Stimulated activated memory B cell treated with anti-CD40 and anti-IgM and Interleukin-4, amounts not matched to agents 10 μg/mL and 1 μg/mL and 100 μg/mL, for 72 hours (primary cell): ENCODE measurements around the gene IGFBP5.

Source experiments
- ATAC-seq: fragments of 150-1000 bp; cut with Tn5 transposase; 2 replicates; pipeline ENCODE4 v1.10.0; 2021
- H3K27ac Mint-ChIP-seq: one replicate; pipeline ENCODE4 v1.8.0; 2022; ENCODE audit warnings: mild to moderate bottlenecking, mixed read lengths
- H3K27me3 Mint-ChIP-seq: one replicate; pipeline ENCODE4 v1.8.0; 2022; ENCODE audit warnings: mixed read lengths
- H3K36me3 Mint-ChIP-seq: one replicate; pipeline ENCODE4 v1.8.0; 2022; ENCODE audit warnings: mixed read lengths
- H3K4me1 Mint-ChIP-seq: one replicate; pipeline ENCODE4 v1.8.0; 2022; ENCODE audit warnings: mixed read lengths
- H3K4me3 Mint-ChIP-seq: one replicate; pipeline ENCODE4 v1.8.0; 2022; ENCODE audit warnings: mild to moderate bottlenecking, moderate library complexity, mixed read lengths
- H3K9me3 Mint-ChIP-seq: one replicate; pipeline ENCODE4 v1.8.0; 2022; ENCODE audit warnings: mixed read lengths

IGFBP5 gene

GRCh38 chr2:216721141-216721540 is 25.8 kb upstream of the IGFBP5 start:
- no peak overlapping the region for H3K4me3 Mint-ChIP-seq
- H3K27ac Mint-ChIP-seq = no peak overlapping the region
- ATAC-seq = no peak
- no peaks in the 10 kb centered on the region for H3K4me1 Mint-ChIP-seq
- peaks cover 25% of the 10 kb centered on the region for H3K27me3 Mint-ChIP-seq
- no peaks in the 10 kb centered on the region for H3K9me3 Mint-ChIP-seq
- H3K36me3 Mint-ChIP-seq = no peaks in the 10 kb centered on the region

- no peak for ATAC-seq
- H3K27me3 Mint-ChIP-seq = peaks cover 25% of the 10 kb centered on the region
Measured at GRCh38 chr2:216720722-216721121, 25.4 kb upstream of the IGFBP5 start.

GRCh38 chr2:216717907-216718615 is 22.7 kb upstream of the IGFBP5 start:
- Mint-ChIP-seq H3K4me3 (no peak overlapping the region), H3K36me3 (no peaks in the 10 kb centered on the region), H3K27ac (no peak overlapping the region), H3K9me3 (no peaks in the 10 kb centered on the region), H3K27me3 (peaks cover 17% of the 10 kb centered on the region), H3K4me1 (no peaks in the 10 kb centered on the region)
- ATAC-seq = no peak

More at GRCh38 chr2:216720722-216721121, 25.4 kb upstream of the IGFBP5 start:
- no peak overlapping the region for H3K27ac Mint-ChIP-seq
- no peaks in the 10 kb centered on the region for H3K9me3 Mint-ChIP-seq
- no peak overlapping the region for H3K4me3 Mint-ChIP-seq
- H3K36me3 Mint-ChIP-seq = no peaks in the 10 kb centered on the region
- no peaks in the 10 kb centered on the region for H3K4me1 Mint-ChIP-seq

DNA sequence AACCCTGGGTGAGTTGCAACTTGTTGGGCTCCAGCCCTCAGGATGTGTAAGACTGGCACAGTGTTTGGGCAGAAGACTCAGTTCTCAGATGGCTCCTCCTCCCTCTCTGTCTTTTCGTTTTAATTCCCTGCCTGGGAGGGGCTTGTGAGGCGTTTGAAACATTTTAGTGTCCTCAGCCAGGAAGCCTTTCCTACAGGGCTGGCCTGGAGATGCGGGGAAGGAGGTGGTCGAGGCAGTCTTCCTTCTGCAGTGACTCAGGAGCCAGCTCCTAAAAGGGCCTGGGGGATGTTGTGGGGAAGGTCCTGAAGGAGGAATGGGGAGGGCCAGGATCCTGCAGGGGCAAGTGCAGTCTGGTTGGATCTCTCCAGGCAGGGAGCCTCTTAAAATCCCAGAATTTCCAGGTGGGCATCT is 22.1 kb upstream of the IGFBP5 start:
- no peak for ATAC-seq
- Mint-ChIP-seq H3K27me3 (peaks cover 20% of the 10 kb centered on the region), H3K9me3 (no peaks in the 10 kb centered on the region), H3K4me3 (no peak overlapping the region), H3K36me3 (no peaks in the 10 kb centered on the region), H3K4me1 (no peaks in the 10 kb centered on the region), H3K27ac (no peak overlapping the region)

DNA sequence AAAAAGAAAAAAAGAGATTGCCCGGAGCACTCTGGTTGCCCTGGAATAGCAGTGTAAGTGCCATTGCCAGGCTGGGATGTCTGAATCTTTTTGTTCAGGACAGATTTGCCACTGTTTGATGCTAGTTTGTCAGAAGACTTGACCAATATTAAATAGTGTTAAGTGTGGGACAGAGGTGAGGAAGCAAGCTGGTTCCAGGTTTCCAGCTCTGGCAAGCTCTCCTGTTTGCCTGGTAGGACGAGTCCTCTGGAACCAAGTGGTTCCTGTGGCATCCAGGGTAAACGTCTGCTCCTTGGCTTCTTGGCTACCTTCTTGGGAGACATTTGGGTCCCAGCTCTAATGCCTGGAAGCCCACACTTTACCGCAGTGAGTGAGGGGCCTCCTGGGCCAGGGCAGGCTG is 20.8 kb upstream of the IGFBP5 start:
- Mint-ChIP-seq H3K27me3 (peaks cover 20% of the 10 kb centered on the region), H3K9me3 (no peaks in the 10 kb centered on the region), H3K4me1 (no peaks in the 10 kb centered on the region), H3K36me3 (no peaks in the 10 kb centered on the region), H3K4me3 (no peak overlapping the region), H3K27ac (no peak overlapping the region)
- ATAC-seq = no peak

DNA sequence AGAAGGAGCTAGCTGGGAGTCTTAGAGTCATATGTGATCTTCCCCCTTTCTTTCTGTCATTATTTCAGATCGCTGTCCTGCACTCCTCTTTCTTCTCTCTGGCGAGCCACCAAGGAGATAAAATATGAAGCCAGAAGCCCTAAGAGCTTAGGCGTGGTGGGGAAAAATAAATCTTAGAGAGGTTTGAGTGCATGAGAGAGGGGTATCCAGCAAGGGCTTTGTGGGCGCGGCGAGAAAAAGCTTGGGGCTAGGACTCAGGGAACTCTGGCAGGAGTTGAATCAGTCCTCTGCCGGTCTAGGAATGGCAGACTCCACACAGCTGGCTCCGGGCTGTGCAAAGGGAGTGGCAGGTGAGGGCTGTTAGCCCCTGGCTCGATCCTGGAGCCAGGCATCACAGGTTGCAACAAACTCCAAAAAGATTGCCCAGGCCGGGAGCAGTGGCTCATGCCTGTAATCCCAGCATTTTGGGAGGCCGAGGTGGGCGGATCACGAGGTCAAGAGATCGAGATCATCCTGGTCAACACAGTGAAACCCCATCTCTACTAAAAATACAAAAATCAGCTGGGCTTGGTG is 20.1 kb upstream of the IGFBP5 start:
- Mint-ChIP-seq H3K9me3 (no peaks in the 10 kb centered on the region), H3K27me3 (peaks cover 20% of the 10 kb centered on the region), H3K27ac (no peak overlapping the region), H3K4me3 (no peak overlapping the region), H3K4me1 (no peaks in the 10 kb centered on the region), H3K36me3 (no peaks in the 10 kb centered on the region)
- ATAC-seq = no peak

DNA sequence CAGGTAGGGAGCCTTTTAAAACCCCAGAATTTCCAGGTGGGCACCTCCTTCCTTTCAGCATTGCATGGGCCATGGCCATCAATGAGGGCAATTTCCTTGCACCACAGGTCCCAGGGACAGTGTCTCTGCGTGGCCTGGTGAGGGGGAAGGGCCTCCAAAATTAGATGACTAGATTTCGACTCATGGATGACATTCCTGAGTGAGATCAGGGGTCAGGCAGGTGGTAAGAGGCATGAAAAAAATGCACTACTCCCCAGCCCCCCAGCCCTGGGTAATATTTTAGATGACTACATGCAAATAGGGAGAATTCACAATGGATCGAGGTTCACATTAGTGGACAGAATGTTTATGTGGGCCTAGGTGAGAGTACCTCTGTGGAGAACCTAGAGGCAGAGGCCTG is 19.0 kb upstream of the IGFBP5 start:
- no peaks in the 10 kb centered on the region for H3K36me3 Mint-ChIP-seq
- no peaks in the 10 kb centered on the region for H3K9me3 Mint-ChIP-seq
- H3K4me1 Mint-ChIP-seq = no peaks in the 10 kb centered on the region
- no peak overlapping the region for H3K4me3 Mint-ChIP-seq
- peaks cover 20% of the 10 kb centered on the region for H3K27me3 Mint-ChIP-seq
- no peak for ATAC-seq
- H3K27ac Mint-ChIP-seq = no peak overlapping the region

DNA sequence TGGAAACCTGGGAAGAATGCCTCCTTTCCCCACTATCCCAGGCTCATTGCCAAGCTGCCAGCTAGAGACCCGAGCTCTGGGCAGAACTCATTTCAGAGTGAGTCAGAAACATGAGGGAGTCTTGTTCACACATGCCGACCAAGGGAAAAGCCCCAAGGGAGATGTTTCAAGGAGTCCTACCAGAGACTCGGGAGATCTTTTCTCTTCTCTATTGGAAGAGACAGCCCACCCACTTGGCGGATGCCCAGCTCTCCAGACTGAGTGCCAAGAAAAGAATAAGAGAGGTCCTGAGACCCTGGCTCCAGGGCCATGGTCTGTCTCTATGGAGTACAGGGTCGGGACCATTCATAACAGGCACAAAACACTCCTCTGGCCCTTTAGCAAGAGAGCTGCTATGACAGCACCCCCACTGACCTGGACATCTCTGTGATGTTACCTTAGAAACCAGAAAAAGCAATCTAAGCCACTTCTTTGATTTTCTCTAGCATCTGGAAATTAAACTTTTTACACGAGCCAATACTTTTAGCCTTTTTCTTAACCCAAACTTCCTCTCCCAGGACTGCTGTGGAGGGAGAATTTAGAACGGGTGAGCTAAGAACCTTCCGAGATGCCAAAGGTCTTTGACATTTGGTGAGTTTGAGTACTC is 18.5 kb upstream of the IGFBP5 start:
- no peak for ATAC-seq
- Mint-ChIP-seq H3K27ac (no peak overlapping the region), H3K9me3 (no peaks in the 10 kb centered on the region), H3K4me1 (no peaks in the 10 kb centered on the region), H3K4me3 (no peak overlapping the region), H3K27me3 (peaks cover 20% of the 10 kb centered on the region), H3K36me3 (no peaks in the 10 kb centered on the region)

GRCh38 chr2:216711348-216711747 is 16.0 kb upstream of the IGFBP5 start:
- Mint-ChIP-seq H3K4me3 (no peak overlapping the region), H3K4me1 (no peaks in the 10 kb centered on the region), H3K27me3 (peaks cover 12% of the 10 kb centered on the region), H3K36me3 (no peaks in the 10 kb centered on the region), H3K27ac (no peak overlapping the region), H3K9me3 (no peaks in the 10 kb centered on the region)
- ATAC-seq = no peak

DNA sequence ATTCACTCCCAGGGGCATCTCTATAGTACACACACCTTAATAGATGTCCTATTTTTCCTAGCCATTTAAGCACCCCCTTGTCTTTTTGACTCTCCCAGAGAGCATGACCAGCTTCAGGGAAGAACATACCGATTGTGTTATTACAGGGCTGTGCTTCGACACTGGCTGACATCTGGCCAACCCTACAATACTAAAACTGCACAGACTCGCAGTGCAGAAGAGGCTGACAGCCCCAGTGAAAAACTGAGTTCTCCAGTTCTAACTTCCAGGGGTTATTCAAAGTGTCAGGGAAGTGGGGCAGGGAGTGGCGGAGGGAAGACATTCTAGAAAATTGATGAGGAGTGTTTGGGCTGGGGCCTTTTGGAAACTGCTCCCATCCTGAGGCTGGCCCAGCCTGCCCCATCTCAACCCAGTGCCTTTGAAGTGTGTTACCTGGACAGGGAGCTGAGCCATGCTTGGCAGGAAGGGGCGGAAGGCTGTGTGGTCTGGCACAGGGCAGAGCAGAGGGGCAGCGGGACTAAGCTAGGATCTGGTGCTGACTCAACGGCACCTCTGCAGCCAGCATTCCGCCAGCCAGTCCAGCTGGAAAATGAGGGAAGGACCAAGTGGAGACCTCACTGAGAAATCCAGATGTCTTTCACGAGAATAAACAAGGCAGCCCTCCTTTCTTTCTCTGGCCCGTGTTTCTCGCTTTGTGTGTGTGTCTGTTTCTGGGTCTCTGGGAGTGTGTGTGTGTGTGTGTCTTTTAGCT is 15.4 kb upstream of the IGFBP5 start:
- Mint-ChIP-seq H3K27me3 (peaks cover 12% of the 10 kb centered on the region), H3K36me3 (no peaks in the 10 kb centered on the region), H3K9me3 (no peaks in the 10 kb centered on the region), H3K4me3 (no peak overlapping the region), H3K27ac (no peak overlapping the region), H3K4me1 (no peaks in the 10 kb centered on the region)
- no peak for ATAC-seq

DNA sequence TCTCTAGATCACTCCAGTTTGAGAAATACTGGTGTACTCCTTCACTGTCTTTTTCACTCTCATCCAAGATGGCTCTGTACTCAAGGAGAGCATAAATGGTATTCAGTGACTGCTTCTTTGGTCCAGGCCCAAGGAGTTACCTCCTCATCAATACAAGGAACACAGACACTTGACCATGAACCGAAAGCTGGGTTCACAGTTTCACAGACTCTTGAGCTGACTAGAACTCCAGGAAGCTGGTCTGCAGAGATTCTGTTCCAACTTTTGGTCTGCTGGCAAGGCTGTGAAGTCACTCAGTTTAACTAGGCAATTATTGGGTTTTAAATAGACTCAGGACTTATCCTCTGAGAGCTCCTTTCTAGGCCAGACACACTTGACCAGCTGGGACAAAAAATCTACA is 7.4 kb upstream of the IGFBP5 start:
- Mint-ChIP-seq H3K4me1 (no peaks in the 10 kb centered on the region), H3K36me3 (no peaks in the 10 kb centered on the region), H3K4me3 (no peak overlapping the region), H3K27ac (no peak overlapping the region), H3K27me3 (peaks cover 10% of the 10 kb centered on the region), H3K9me3 (no peaks in the 10 kb centered on the region)
- no peak for ATAC-seq

DNA sequence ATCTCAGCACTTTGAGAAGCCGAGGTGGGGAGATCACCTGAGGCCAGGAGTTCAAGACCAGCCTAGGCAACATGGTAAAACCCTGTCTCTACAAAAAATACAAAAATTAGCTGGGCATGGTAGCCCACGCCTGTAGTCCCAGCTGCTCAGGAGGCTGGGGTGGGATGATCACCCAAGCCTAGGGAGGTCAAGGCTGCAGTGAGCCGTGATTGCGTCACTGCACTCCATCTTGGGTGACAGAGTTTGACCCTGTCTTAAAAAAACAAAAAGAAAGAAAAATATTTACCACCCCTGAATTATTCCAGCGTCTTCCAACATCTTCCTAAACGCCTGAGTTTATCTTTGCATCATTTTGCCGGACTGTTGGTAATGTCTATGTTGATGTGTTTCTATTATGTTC is 6.2 kb upstream of the IGFBP5 start:
- Mint-ChIP-seq H3K9me3 (no peaks in the 10 kb centered on the region), H3K4me1 (no peaks in the 10 kb centered on the region), H3K27ac (no peak overlapping the region), H3K4me3 (no peak overlapping the region), H3K27me3 (peaks cover 23% of the 10 kb centered on the region), H3K36me3 (no peaks in the 10 kb centered on the region)
- no peak for ATAC-seq

DNA sequence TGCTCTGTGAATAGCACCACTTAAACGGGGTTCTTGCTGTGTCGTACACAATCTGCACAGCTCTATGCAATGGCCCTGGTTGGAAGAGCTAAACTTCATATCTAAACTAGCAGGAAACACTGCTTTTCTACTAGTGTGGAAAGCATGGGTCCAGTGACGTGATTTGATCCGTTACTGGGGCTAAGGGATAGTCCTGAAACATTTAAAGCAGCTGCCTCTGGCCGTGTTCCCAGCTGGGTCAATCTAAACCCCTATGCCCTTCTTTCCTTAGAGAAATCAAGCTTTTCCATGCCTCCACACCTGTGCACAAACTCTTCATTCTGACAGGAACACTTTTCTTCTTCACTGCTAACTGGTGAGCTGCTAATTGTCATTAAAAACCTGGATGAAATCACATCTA is 5.4 kb upstream of the IGFBP5 start:
- Mint-ChIP-seq H3K4me1 (no peaks in the 10 kb centered on the region), H3K27ac (no peak overlapping the region), H3K9me3 (no peaks in the 10 kb centered on the region), H3K36me3 (no peaks in the 10 kb centered on the region), H3K4me3 (no peak overlapping the region), H3K27me3 (peaks cover 30% of the 10 kb centered on the region)
- ATAC-seq = no peak

GRCh38 chr2:216700088-216700567 is 4.8 kb upstream of the IGFBP5 start:
- peaks cover 37% of the 10 kb centered on the region for H3K27me3 Mint-ChIP-seq
- no peak for ATAC-seq
- H3K4me3 Mint-ChIP-seq = no peak overlapping the region
- H3K27ac Mint-ChIP-seq = no peak overlapping the region
- no peaks in the 10 kb centered on the region for H3K36me3 Mint-ChIP-seq
- H3K4me1 Mint-ChIP-seq = no peaks in the 10 kb centered on the region
- H3K9me3 Mint-ChIP-seq = no peaks in the 10 kb centered on the region

DNA sequence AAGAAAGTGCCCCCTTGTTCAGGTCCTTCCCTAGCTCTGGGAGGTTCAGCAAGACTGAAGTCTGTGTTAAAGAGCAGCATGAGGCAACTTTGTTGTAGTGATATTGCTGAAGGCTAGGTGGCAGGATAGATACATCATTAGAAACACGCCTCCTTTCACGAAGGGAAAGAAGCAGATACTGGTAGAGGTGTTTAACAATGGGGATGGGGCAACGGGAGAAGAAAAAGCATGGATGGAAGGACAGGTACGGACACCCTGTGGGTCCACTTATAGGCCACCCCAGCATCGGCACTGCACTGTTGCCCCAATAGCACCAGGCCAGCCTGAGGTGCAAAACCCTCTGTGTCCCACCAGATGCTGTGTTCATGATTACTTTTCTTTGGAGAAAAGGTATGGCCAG is 3.5 kb upstream of the IGFBP5 start:
- no peak overlapping the region for H3K27ac Mint-ChIP-seq
- peaks cover 49% of the 10 kb centered on the region for H3K27me3 Mint-ChIP-seq
- H3K36me3 Mint-ChIP-seq = no peaks in the 10 kb centered on the region
- H3K4me3 Mint-ChIP-seq = no peak overlapping the region
- peak; percentile 56 for ATAC-seq
- no peaks in the 10 kb centered on the region for H3K9me3 Mint-ChIP-seq
- peaks cover 12% of the 10 kb centered on the region for H3K4me1 Mint-ChIP-seq
